ENCODE results near the gene GSTM2. TPM values are rescaled to one million over a fixed set of nuclear protein-coding genes. Genes with fewer than 3 reads are reported as not detected.

Gene GSTM2
- total and polyA plus RNA-seq, 7 donors: 4.9 to 139 (median 42.5) TPM

GRCh38 chr1:109650609-109651008 lies 17.2 kb upstream of the GSTM2 start:
- intact Hi-C loops (cut with DNase I): loop anchor here (5.0 kb wide), 1 partner anchor 337 kb away; no protein-coding TSS in a partner anchor
- H3K27me3 ChIP-seq: no peaks in the 10 kb centered on the region
- H3K9me3 ChIP-seq: no peaks in the 10 kb centered on the region
- H3K27ac ChIP-seq: no peak overlapping the region
- peaks cover 0 to 14% (median 12%) of the 10 kb centered on the region in 4 donors for H3K4me1 ChIP-seq
- TF ChIP-seq, protein P1, sequence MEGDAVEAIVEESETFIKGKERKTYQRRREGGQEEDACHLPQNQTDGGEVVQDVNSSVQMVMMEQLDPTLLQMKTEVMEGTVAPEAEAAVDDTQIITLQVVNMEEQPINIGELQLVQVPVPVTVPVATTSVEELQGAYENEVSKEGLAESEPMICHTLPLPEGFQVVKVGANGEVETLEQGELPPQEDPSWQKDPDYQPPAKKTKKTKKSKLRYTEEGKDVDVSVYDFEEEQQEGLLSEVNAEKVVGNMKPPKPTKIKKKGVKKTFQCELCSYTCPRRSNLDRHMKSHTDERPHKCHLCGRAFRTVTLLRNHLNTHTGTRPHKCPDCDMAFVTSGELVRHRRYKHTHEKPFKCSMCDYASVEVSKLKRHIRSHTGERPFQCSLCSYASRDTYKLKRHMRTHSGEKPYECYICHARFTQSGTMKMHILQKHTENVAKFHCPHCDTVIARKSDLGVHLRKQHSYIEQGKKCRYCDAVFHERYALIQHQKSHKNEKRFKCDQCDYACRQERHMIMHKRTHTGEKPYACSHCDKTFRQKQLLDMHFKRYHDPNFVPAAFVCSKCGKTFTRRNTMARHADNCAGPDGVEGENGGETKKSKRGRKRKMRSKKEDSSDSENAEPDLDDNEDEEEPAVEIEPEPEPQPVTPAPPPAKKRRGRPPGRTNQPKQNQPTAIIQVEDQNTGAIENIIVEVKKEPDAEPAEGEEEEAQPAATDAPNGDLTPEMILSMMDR (IDR thresholded peaks at IDR 0.05): no peak
- TF ChIP-seq POLR2A (IDR thresholded peaks at IDR 0.05) (no peak), POLR2AphosphoS5 (IDR thresholded peaks at IDR 0.05) (no peak), EP300 (IDR thresholded peaks at IDR 0.05) (no peak)
- DNase-seq: no peak
- H3K36me3 ChIP-seq: no peaks in the 10 kb centered on the region
- H3K4me3 ChIP-seq: no peak overlapping the region
- WGBS, 2 donors: 95 to 97% methylated on average over 3 of the region's 3 CpGs

DNA sequence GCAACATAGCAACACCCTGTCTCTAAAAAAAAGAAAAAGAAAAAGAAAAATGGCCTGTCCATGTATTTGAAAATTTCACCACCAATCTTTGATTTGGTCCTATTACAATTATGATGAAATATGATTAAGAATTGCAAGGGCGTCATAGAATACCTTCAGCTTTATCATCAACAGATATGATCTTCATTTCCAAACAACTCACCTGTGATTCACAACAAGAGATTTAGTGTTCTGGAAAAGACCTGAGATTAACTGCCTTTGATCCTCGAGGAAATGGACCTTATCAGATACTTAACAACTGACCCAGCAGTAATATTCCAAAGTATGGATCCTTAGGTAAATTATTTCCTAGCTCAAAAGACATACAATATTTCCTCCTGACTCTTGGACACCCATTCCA lies 15.5 kb upstream of the GSTM2 start:
- Histone ChIP-seq H3K36me3 (peaks cover 0 to under 1% (median 0%) of the 10 kb centered on the region in 4 donors), H3K27ac (no peak overlapping the region), H3K9me3 (no peaks in the 10 kb centered on the region), H3K4me3 (no peak overlapping the region), H3K27me3 (no peaks in the 10 kb centered on the region), H3K4me1 (peaks cover 0 to 25% (median 19%) of the 10 kb centered on the region in 4 donors)
- TF ChIP-seq EP300 (IDR thresholded peaks at IDR 0.05): no peak
- TF ChIP-seq POLR2AphosphoS5 (IDR thresholded peaks at IDR 0.05): no peak
- TF ChIP-seq POLR2A (IDR thresholded peaks at IDR 0.05): no peak
- TF ChIP-seq, protein P1 (IDR thresholded peaks at IDR 0.05): no peak
- WGBS, 2 donors: 23 to 53% methylated on average over 2 of the region's 2 CpGs
- intact Hi-C loops (cut with DNase I): loop anchor here (5.0 kb wide), 1 partner anchor 335 kb away; no protein-coding TSS in a partner anchor
- no peak for DNase-seq

DNA sequence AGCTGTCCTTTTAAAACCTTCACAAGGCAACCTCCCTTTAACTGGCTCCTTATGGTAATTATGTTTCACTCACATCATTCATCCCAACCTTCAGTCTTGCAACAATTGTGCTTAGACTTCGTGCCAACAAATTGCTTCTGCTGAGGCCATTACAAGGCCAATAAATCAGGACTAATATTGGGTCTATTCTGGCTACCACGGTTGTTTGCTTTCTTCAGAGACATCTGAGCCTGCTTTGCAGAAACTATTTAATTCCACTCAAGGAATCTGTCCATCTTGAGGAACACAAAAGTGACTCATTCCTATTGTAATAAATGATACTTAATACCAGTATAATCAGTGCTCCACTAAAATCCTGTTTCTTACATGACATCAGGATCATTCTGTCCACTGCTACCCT lies 14.6 kb upstream of the GSTM2 start:
- Histone ChIP-seq H3K4me1 (peaks cover 0 to 25% (median 19%) of the 10 kb centered on the region in 4 donors), H3K27me3 (no peaks in the 10 kb centered on the region), H3K9me3 (no peaks in the 10 kb centered on the region), H3K27ac (no peak overlapping the region), H3K36me3 (peaks cover 0 to 8% (median 0%) of the 10 kb centered on the region in 4 donors), H3K4me3 (no peak overlapping the region)
- 59 to 78% methylated on average over 2 of the region's 2 CpGs for WGBS, 2 donors
- intact Hi-C loops (cut with DNase I): loop anchor here (5.0 kb wide), 1 partner anchor 334 kb away; no protein-coding TSS in a partner anchor
- no peak for TF ChIP-seq EP300 (IDR thresholded peaks at IDR 0.05)
- TF ChIP-seq POLR2A (IDR thresholded peaks at IDR 0.05): no peak
- TF ChIP-seq POLR2AphosphoS5 (IDR thresholded peaks at IDR 0.05): no peak
- TF ChIP-seq, protein P1 (IDR thresholded peaks at IDR 0.05): no peak
- DNase-seq: no peak

- no peak overlapping the region for H3K4me3 ChIP-seq
- H3K4me1 ChIP-seq: peaks cover 0 to 25% (median 19%) of the 10 kb centered on the region in 4 donors
- no peak for DNase-seq
- 93 to 94% methylated on average over 12 of the region's 12 CpGs for WGBS, 2 donors
- H3K27ac ChIP-seq: peak overlapping the region; percentile 86 to 90 (median 88)
- TF ChIP-seq POLR2AphosphoS5 (IDR thresholded peaks at IDR 0.05): no peak
- no peak for TF ChIP-seq EP300 (IDR thresholded peaks at IDR 0.05)
- TF ChIP-seq POLR2A (IDR thresholded peaks at IDR 0.05): no peak
- TF ChIP-seq, protein P1 (IDR thresholded peaks at IDR 0.05): no peak
- peaks cover 0 to 20% (median 2%) of the 10 kb centered on the region in 4 donors for H3K36me3 ChIP-seq
- no peaks in the 10 kb centered on the region for H3K9me3 ChIP-seq
- intact Hi-C loops (cut with DNase I): loop anchor here (5.0 kb wide), 1 partner anchor 333 kb away; no protein-coding TSS in a partner anchor
- H3K27me3 ChIP-seq: no peaks in the 10 kb centered on the region
Measured at GRCh38 chr1:109654519-109654918, 13.3 kb upstream of the GSTM2 start.
